GM12801 (cell line): ENCODE results near the gene ATP5F1D.

Source experiments
- TF ChIP-seq, protein P1 (sequence below): IDR thresholded peaks from one replicate; pipeline ENCODE4 v1.5.1; 2011; ENCODE audit warnings: control low read depth; ENCODE audit not compliant: insufficient read length; ENCODE audit errors: extremely low read depth

Gene ATP5F1D

GRCh38 chr19:1293782-1294604 is 52.4 kb downstream of the ATP5F1D start:
- TF ChIP-seq, protein P1, sequence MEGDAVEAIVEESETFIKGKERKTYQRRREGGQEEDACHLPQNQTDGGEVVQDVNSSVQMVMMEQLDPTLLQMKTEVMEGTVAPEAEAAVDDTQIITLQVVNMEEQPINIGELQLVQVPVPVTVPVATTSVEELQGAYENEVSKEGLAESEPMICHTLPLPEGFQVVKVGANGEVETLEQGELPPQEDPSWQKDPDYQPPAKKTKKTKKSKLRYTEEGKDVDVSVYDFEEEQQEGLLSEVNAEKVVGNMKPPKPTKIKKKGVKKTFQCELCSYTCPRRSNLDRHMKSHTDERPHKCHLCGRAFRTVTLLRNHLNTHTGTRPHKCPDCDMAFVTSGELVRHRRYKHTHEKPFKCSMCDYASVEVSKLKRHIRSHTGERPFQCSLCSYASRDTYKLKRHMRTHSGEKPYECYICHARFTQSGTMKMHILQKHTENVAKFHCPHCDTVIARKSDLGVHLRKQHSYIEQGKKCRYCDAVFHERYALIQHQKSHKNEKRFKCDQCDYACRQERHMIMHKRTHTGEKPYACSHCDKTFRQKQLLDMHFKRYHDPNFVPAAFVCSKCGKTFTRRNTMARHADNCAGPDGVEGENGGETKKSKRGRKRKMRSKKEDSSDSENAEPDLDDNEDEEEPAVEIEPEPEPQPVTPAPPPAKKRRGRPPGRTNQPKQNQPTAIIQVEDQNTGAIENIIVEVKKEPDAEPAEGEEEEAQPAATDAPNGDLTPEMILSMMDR, result no peak
